ENCODE measurements around the gene C11orf21.

Gene C11orf21

GRCh38 chr11:2307501-2308331 lies 6.0 kb upstream of the C11orf21 start:
- no peak for DNase-seq

- no peak for DNase-seq
Measured at GRCh38 chr11:2306877-2307500, 5.3 kb upstream of the C11orf21 start.

GRCh38 chr11:2306452-2306823 lies 4.7 kb upstream of the C11orf21 start:
- no peak for DNase-seq

- DNase-seq = no peak
Measured at GRCh38 chr11:2305788-2306451, 4.2 kb upstream of the C11orf21 start.

- DNase-seq = no peak
Measured at GRCh38 chr11:2305140-2305778, 3.5 kb upstream of the C11orf21 start.

- no peak for DNase-seq
Measured at GRCh38 chr11:2304506-2305139, 2.9 kb upstream of the C11orf21 start.

GRCh38 chr11:2303627-2304505 lies 2.1 kb upstream of the C11orf21 start:
- DNase-seq = no peak

- DNase-seq = no peak
Measured at GRCh38 chr11:2302896-2303626, 1.3 kb upstream of the C11orf21 start.

- DNase-seq = no peak
Measured at GRCh38 chr11:2302306-2302895, 683 bp upstream of the C11orf21 start.

GRCh38 chr11:2300936-2301630 lies 635 bp downstream of the C11orf21 start:
- no peak for DNase-seq

GRCh38 chr11:2300290-2300935 lies 1.3 kb downstream of the C11orf21 start:
- no peak for DNase-seq

GRCh38 chr11:2299773-2300172 lies 1.9 kb downstream of the C11orf21 start:
- no peak for DNase-seq

- no peak for DNase-seq
Measured at GRCh38 chr11:2298795-2299761, 2.6 kb downstream of the C11orf21 start.

GRCh38 chr11:2298131-2298794 lies 3.5 kb downstream of the C11orf21 start:
- no peak for DNase-seq

- DNase-seq = no peak
Measured at GRCh38 chr11:2297623-2298030, 4.1 kb downstream of the C11orf21 start.

GRCh38 chr11:2296913-2297622 lies 4.7 kb downstream of the C11orf21 start:
- DNase-seq = no peak

All from DMS 273 treated with DMSO at 0.1 percent for 48 hours (cell line).